GM12878 (cell line): ENCODE measurements around the gene COPB1. TPM values are rescaled to one million over a fixed set of nuclear protein-coding genes. Genes with fewer than 3 reads are reported as not detected.

Experiments
- BCL11A ChIP-seq: IDR thresholded peaks from 2 replicates; pipeline ENCODE4 v1.6.1; 2011; ENCODE audit warnings: low read depth, low read length
- BCLAF1 ChIP-seq: fragments of 450-650 bp; IDR thresholded peaks from 2 replicates; pipeline ENCODE4 v1.6.1; 2017; ENCODE audit warnings: antibody characterized with exemption, mild to moderate bottlenecking, moderate library complexity
- ETV6 ChIP-seq, 2 experiments: fragments of 450-650 bp in 1 of 2; IDR thresholded peaks in 1 of 2; conservative IDR thresholded peaks in 1 of 2; 2 replicates each; pipeline ENCODE4 v1.6.1; 2014; ENCODE audit warnings: antibody characterized with exemption in 1 of 2, borderline replicate concordance in 1 of 2, low read depth in 1 of 2, mild to moderate bottlenecking in 1 of 2, moderate library complexity in 1 of 2
- HDGF ChIP-seq: fragments of 450-650 bp; IDR thresholded peaks from 2 replicates; pipeline ENCODE4 v1.6.1; 2016; ENCODE audit warnings: antibody characterized with exemption
- MEF2B ChIP-seq: fragments of 450-650 bp; IDR thresholded peaks from 2 replicates; pipeline ENCODE4 v1.6.1; 2018; ENCODE audit warnings: mild to moderate bottlenecking, moderate library complexity; ENCODE audit not compliant: partially characterized antibody, poor library complexity, severe bottlenecking
- MXI1 ChIP-seq: fragments of 150-350 bp; IDR thresholded peaks from 2 replicates; pipeline ENCODE4 v1.6.1; 2011; ENCODE audit warnings: low read depth, mild to moderate bottlenecking, inconsistent platforms, low read length, improper control_type of control experiment
- STAT1 ChIP-seq: fragments of 450-650 bp; conservative IDR thresholded peaks from 2 replicates; pipeline ENCODE4 v1.6.1; 2014; ENCODE audit warnings: antibody characterized with exemption, mild to moderate bottlenecking
- ZNF207 ChIP-seq: fragments of 450-650 bp; IDR thresholded peaks from 2 replicates; pipeline ENCODE4 v1.6.1; 2014; ENCODE audit warnings: antibody characterized with exemption, mild to moderate bottlenecking, borderline replicate concordance
- ZNF622 ChIP-seq: fragments of 450-650 bp; IDR thresholded peaks from 2 replicates; pipeline ENCODE4 v1.6.1; 2017; ENCODE audit warnings: mild to moderate bottlenecking, inconsistent platforms
- polyA plus RNA-seq, 11 experiments: library from polyadenylated mRNA; depleted of rRNA in 4 of 11; unstranded in 6 of 11; stranded (reverse) in 5 of 11; fragments of >200 nt; fragmentation: Nextera tagmentation in 4 of 11; fragmentation: Illumina TruSeq in 1 of 11; extraction: Ambion mirVana in 4 of 11; extraction: Trizol in 1 of 11; gene quantifications; 1 replicate in 1 of 11; 2 replicates in 10 of 11; pipeline versions ENCODE4 v1.2.1 to v1.2.3, GENCODE V29; 2011 to 2016; ENCODE audit warnings: inconsistent platforms in 2 of 11, missing spikeins in 2 of 11, low read depth in 1 of 11
- total RNA-seq, 4 experiments: library from RNA; depleted of rRNA in 3 of 4; stranded (reverse); fragments of >200 nt in 3 of 4; fragmentation: Illumina TruSeq in 1 of 4; extraction: Trizol in 1 of 4; gene quantifications; 2 replicates each; pipeline versions ENCODE4 v1.2.1 to v1.2.3, GENCODE V29; 2013 to 2021
- TF ChIP-seq, protein P1 (sequence below): IDR thresholded peaks from 2 replicates; pipeline ENCODE4 v1.6.1; 2012; ENCODE audit warnings: improper control_type of control experiment, low read depth, low read length; ENCODE audit not compliant: insufficient replicate concordance
- TF ChIP-seq, protein P2 (sequence below): fragments of 450-650 bp; IDR thresholded peaks from 2 replicates; pipeline ENCODE4 v1.6.1; 2017; ENCODE audit warnings: mild to moderate bottlenecking, low read depth, inconsistent platforms; ENCODE audit not compliant: poor library complexity, severe bottlenecking

The COPB1 gene
- total and polyA plus RNA-seq, 10 of the 15 experiments (the other 5 are each of a cell fraction or from before 2014, with no cell fraction given) = 67.0 to 149 (median 109) TPM

- TF ChIP-seq, protein P1, sequence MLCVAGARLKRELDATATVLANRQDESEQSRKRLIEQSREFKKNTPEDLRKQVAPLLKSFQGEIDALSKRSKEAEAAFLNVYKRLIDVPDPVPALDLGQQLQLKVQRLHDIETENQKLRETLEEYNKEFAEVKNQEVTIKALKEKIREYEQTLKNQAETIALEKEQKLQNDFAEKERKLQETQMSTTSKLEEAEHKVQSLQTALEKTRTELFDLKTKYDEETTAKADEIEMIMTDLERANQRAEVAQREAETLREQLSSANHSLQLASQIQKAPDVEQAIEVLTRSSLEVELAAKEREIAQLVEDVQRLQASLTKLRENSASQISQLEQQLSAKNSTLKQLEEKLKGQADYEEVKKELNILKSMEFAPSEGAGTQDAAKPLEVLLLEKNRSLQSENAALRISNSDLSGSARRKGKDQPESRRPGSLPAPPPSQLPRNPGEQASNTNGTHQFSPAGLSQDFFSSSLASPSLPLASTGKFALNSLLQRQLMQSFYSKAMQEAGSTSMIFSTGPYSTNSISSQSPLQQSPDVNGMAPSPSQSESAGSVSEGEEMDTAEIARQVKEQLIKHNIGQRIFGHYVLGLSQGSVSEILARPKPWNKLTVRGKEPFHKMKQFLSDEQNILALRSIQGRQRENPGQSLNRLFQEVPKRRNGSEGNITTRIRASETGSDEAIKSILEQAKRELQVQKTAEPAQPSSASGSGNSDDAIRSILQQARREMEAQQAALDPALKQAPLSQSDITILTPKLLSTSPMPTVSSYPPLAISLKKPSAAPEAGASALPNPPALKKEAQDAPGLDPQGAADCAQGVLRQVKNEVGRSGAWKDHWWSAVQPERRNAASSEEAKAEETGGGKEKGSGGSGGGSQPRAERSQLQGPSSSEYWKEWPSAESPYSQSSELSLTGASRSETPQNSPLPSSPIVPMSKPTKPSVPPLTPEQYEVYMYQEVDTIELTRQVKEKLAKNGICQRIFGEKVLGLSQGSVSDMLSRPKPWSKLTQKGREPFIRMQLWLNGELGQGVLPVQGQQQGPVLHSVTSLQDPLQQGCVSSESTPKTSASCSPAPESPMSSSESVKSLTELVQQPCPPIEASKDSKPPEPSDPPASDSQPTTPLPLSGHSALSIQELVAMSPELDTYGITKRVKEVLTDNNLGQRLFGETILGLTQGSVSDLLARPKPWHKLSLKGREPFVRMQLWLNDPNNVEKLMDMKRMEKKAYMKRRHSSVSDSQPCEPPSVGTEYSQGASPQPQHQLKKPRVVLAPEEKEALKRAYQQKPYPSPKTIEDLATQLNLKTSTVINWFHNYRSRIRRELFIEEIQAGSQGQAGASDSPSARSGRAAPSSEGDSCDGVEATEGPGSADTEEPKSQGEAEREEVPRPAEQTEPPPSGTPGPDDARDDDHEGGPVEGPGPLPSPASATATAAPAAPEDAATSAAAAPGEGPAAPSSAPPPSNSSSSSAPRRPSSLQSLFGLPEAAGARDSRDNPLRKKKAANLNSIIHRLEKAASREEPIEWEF = no peak
- TF ChIP-seq MEF2B (no peak), HDGF (no peak), ZNF207 (no peak), BCLAF1 (no peak), STAT1 (no peak), ETV6 (conservative IDR thresholded peaks at IDR 0.05 in 1 of 2, IDR thresholded peaks at IDR 0.05 in 1 of 2; ENCODE audit: borderline replicate concordance in 1 of 2, low read depth in 1 of 2) (no peak), MXI1 (no peak), BCL11A (no peak), ZNF622 (no peak)
- TF ChIP-seq, protein P2, sequence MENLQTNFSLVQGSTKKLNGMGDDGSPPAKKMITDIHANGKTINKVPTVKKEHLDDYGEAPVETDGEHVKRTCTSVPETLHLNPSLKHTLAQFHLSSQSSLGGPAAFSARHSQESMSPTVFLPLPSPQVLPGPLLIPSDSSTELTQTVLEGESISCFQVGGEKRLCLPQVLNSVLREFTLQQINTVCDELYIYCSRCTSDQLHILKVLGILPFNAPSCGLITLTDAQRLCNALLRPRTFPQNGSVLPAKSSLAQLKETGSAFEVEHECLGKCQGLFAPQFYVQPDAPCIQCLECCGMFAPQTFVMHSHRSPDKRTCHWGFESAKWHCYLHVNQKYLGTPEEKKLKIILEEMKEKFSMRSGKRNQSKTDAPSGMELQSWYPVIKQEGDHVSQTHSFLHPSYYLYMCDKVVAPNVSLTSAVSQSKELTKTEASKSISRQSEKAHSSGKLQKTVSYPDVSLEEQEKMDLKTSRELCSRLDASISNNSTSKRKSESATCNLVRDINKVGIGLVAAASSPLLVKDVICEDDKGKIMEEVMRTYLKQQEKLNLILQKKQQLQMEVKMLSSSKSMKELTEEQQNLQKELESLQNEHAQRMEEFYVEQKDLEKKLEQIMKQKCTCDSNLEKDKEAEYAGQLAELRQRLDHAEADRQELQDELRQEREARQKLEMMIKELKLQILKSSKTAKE = no peak
Observed at GRCh38 chr11:14480716-14481115, 18.9 kb downstream of the COPB1 start (continued).
